Regular cardiac myocyte (primary cell): Measurements from ENCODE around the gene ARL13B. TPM values are rescaled to one million over a fixed set of nuclear protein-coding genes. Genes with fewer than 3 reads are reported as not detected.

Source experiments
- total RNA-seq: library from RNA; depleted of rRNA; stranded (reverse); fragments of >200 nt; gene quantifications from 2 replicates; pipeline ENCODE4 v1.2.3, GENCODE V29; 2014

ARL13B gene
- total RNA-seq = 8.7 and 11.9 TPM in 2 replicates

DNA sequence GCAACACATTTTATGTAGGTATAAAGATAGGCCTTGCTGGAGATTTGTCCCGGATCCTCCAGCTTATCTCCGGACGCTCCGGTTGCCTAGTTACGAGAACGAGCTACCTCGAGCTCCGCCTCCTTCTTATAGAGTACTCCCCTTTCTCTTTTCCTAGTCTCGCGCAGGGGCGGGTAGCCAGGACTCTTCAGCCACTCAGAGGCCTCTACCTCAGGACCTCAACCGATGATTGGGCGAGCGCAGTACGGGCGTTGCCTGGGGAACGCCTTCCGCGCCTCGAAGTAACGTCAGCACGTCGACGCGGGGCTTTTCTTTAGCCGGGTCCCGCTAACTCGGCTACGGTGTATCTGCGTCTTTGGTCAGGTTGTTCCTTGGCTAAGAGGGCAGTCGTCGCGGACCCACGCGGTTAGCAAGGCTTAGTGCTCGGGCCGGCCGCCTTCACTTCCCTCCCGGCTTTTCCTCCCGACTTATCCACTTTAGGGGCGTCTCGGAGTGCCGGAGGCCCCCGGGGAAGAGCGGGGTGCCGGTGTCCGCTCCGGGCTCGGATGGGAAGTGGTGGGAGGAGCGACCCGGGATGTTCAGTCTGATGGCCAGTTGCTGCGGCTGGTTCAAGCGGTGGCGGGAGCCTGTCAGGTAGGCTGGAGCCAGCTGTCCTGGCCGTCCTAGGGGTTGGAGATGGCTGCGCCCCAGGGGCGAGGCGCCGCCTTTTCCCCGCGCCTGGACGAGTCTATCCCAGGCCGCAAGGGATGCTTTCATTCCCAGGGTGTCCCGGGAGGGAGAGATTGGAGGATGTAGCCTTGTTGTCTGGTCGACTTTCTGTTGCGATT lies at the start of gene ARL13B:
ARL13B (plus strand) TSS at position 306 of the 827 bp plus-strand sequence; CDS start at position 575, 269 bp downstream.

GRCh38 chr3:93973131-93974126 lies 6.5 kb upstream of the ARL13B start, which contains the start of gene PROS1:
PROS1 (minus strand) TSS chr3:93973896; CDS start chr3:93973749, 147 bp downstream.

DNA sequence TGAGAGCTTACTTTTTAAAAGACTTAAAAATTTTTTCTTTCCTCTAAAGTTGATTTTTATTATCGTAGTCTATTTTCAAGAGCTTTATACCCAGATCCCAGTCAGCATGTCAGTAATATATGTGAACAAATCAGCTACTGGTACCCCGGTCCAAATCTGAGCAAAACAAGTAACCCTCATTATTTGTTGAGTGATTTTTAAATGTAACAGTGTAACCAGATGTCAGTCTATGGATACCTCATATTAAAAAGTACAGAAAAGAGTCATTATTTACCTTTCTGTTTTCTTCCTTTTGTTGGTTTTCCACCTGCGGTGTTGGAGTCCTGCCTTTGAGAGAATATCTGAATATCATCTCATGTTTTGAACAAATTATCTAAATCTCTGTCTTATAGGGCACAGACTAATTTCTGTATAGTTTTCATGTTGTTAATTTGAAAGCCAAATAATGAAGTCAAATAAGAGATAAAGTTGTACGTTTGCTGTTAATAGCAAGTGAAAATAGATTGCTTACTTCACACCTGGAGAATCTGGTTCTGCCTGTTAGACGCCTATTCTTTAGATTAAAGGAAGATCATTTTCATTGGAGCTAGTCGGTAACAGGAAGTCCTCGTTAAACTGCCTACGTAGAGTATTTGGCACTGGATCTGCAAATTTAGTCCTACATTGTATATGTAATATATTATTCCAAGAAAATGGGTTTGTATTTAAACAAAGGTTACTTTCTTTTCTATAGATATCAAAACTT lies 48.3 kb downstream of the ARL13B start, which contains the start of gene STX19:
STX19 (minus strand) TSS at position 505 of the 745 bp plus-strand sequence. CDS start 13,328 bp downstream, outside the sequence.

DNA sequence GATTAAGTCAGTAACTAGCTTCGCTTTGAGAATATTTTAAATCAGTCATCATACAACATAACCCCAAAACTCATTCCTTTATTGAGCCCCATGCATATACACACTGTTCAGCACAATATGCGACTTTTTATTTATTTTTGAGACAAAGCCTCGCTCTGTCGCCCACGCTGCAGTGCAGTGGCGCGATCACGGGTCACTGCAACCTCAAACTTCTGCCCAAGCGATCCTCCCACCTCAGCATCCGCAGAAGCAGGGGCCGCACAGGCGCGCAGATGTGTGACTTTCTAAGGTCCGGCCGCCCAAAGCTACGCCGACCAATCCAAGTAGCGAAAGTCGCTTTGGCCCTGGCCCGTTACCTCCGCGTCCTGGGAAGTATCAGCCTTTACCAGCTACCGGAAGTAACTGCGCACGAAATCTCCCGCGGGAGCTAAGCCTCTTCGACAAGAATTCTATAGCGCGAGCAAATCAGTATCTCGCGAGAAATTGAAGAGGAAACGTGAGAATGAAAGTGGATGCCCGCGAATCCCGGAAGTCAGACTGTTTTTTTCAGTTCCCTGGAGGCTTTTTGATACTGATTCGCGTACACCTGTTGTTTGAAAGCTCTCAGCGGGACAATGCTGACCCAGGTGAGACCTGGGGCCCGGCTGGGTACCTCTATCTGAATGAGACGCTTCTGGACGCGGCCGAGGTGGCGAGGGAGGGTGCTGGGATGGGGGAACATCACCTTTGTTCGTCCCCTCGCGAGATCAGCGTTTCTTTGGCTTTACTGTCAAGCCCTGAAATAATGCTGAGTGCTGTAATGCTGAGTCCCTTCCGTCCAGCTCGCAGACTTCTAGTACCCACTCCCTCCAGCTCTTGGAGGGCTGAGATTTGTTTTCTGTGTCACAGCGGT lies 82.8 kb downstream of the ARL13B start, which contains the start of the genes DHFR2 and NSUN3:
DHFR2 (minus strand) TSS at position 404 of the 892 bp plus-strand sequence. CDS start 1,405 bp downstream, outside the sequence.
NSUN3 (plus strand) TSS at position 549 of the 892 bp plus-strand sequence; CDS start at position 615, 66 bp downstream.

Other genes starting within 250 kb of the ARL13B start
- 11.3 and 43.7 TPM in 2 replicates for gene PROS1, start 6.3 kb upstream of the ARL13B start, total RNA-seq
- gene STX19, start 48.4 kb downstream of the ARL13B start, total RNA-seq = under 0.01 TPM in 1 of 2 replicates, not detected in the other
- 3.6 and 5.1 TPM in 2 replicates for gene DHFR2, start 82.8 kb downstream of the ARL13B start, total RNA-seq
- 9.9 and 11.3 TPM in 2 replicates for gene NSUN3, start 82.9 kb downstream of the ARL13B start, total RNA-seq